MM.1S (cell line): ENCODE data around the gene HS6ST3.

Source experiments
- DNase-seq: peaks from one replicate; pipeline ENCODE4 v3.0.0-alpha.2; 2015
- H2AFZ ChIP-seq: fragments of 300-600 bp; sonication (generic); 2 replicates; pipeline ENCODE4 v1.6.0; 2016; ENCODE audit warnings: antibody characterized with exemption, low read length
- H3F3A ChIP-seq: fragments of 300-600 bp; sonication (generic); 2 replicates; pipeline ENCODE4 v1.6.1; 2016; ENCODE audit warnings: mild to moderate bottlenecking, antibody characterized with exemption, low read length, moderate library complexity, mixed read lengths; ENCODE audit not compliant: insufficient read depth
- H3K27ac ChIP-seq: fragments of 300-600 bp; sonication (generic); 2 replicates; pipeline ENCODE4 v1.5.1; 2016; ENCODE audit warnings: mild to moderate bottlenecking, low read length
- H3K27me3 ChIP-seq: fragments of 300-600 bp; sonication (generic); replicated peaks from 2 replicates; pipeline ENCODE4 v1.6.0; 2016; ENCODE audit warnings: low read length; ENCODE audit not compliant: insufficient read depth
- H3K36me3 ChIP-seq: fragments of 300-600 bp; sonication (generic); replicated peaks from 2 replicates; pipeline ENCODE4 v1.6.1; 2016; ENCODE audit warnings: mild to moderate bottlenecking, low read length, mixed read lengths; ENCODE audit not compliant: insufficient read depth
- H3K4me1 ChIP-seq: fragments of 300-600 bp; sonication (generic); 2 replicates; pipeline ENCODE4 v1.6.1; 2016; ENCODE audit warnings: low read length, mixed read lengths
- H3K4me2 ChIP-seq: fragments of 300-600 bp; sonication (generic); 2 replicates; pipeline ENCODE4 v1.6.0; 2016; ENCODE audit warnings: low read depth, low read length
- H3K4me3 ChIP-seq: fragments of 300-600 bp; sonication (generic); 2 replicates; pipeline ENCODE4 v1.5.1; 2016; ENCODE audit warnings: low read length, mixed read lengths
- H3K79me2 ChIP-seq: fragments of 300-600 bp; sonication (generic); 2 replicates; pipeline ENCODE4 v1.6.1; 2016; ENCODE audit warnings: mixed run types, low read length, mixed read lengths
- H3K9ac ChIP-seq: fragments of 300-600 bp; sonication (generic); 2 replicates; pipeline ENCODE4 v1.6.1; 2016; ENCODE audit warnings: low read length, mixed read lengths
- H3K9me2 ChIP-seq: fragments of 300-600 bp; sonication (generic); replicated peaks from 2 replicates; pipeline ENCODE4 v1.6.1; 2016; ENCODE audit warnings: mild to moderate bottlenecking, low read length, mixed read lengths; ENCODE audit not compliant: insufficient read depth
- H3K9me3 ChIP-seq: fragments of 300-600 bp; sonication (generic); replicated peaks from 2 replicates; pipeline ENCODE4 v1.6.1; 2016; ENCODE audit warnings: mild to moderate bottlenecking, low read length, mixed read lengths; ENCODE audit not compliant: insufficient read depth
- H4K20me1 ChIP-seq: fragments of 300-600 bp; sonication (generic); 2 replicates; pipeline ENCODE4 v1.6.1; 2016; ENCODE audit warnings: mild to moderate bottlenecking, low read length, moderate library complexity, mixed read lengths; ENCODE audit not compliant: insufficient read depth
- CTCF ChIP-seq: fragments of 300-600 bp; sonication (generic); IDR thresholded peaks from 2 replicates; pipeline ENCODE4 v1.5.1; 2016; ENCODE audit warnings: antibody characterized with exemption, low read length, mixed read lengths
- EZH2 ChIP-seq: fragments of 300-600 bp; sonication (generic); optimal IDR thresholded peaks from 2 replicates; pipeline ENCODE3; 2017; ENCODE audit warnings: low read depth, mild to moderate bottlenecking, antibody characterized with exemption, low read length, mixed read lengths
- EZH2phosphoT487 ChIP-seq: fragments of 300-600 bp; sonication (generic); IDR thresholded peaks from 2 replicates; pipeline ENCODE4 v1.6.1; 2018; ENCODE audit warnings: antibody characterized with exemption, low read length

HS6ST3 gene

GRCh38 chr13:96216543-96216942 lies 126.6 kb downstream of the HS6ST3 start:
- H4K20me1 ChIP-seq, result no peaks in the 10 kb centered on the region
- H3K4me1 ChIP-seq, result no peaks in the 10 kb centered on the region
- no peak overlapping the region for H3K4me2 ChIP-seq
- H3K27me3 ChIP-seq, result no peaks in the 10 kb centered on the region
- no peaks in the 10 kb centered on the region for H3F3A ChIP-seq
- H2AFZ ChIP-seq, result no peak overlapping the region
- H3K79me2 ChIP-seq, result no peaks in the 10 kb centered on the region
- no peak overlapping the region for H3K4me3 ChIP-seq
- no peak for DNase-seq
- no peaks in the 10 kb centered on the region for H3K9me2 ChIP-seq
- TF ChIP-seq EZH2phosphoT487 (no peak), EZH2 (no peak), CTCF (no peak)
- no peak overlapping the region for H3K27ac ChIP-seq
- H3K36me3 ChIP-seq, result no peaks in the 10 kb centered on the region
- H3K9ac ChIP-seq, result no peak overlapping the region
- H3K9me3 ChIP-seq, result no peaks in the 10 kb centered on the region

GRCh38 chr13:96218475-96218874 lies 128.6 kb downstream of the HS6ST3 start:
- Histone ChIP-seq H3K9me3 (no peaks in the 10 kb centered on the region), H3K79me2 (no peaks in the 10 kb centered on the region), H3K9me2 (no peaks in the 10 kb centered on the region), H3K4me1 (no peaks in the 10 kb centered on the region), H2AFZ (no peak overlapping the region), H3F3A (no peaks in the 10 kb centered on the region), H3K27ac (no peak overlapping the region), H3K4me2 (no peak overlapping the region), H3K36me3 (no peaks in the 10 kb centered on the region), H4K20me1 (no peaks in the 10 kb centered on the region), H3K27me3 (no peaks in the 10 kb centered on the region), H3K4me3 (no peak overlapping the region), H3K9ac (no peak overlapping the region)
- no peak for DNase-seq
- no peak for TF ChIP-seq EZH2
- no peak for TF ChIP-seq EZH2phosphoT487
- TF ChIP-seq CTCF, result no peak

DNA sequence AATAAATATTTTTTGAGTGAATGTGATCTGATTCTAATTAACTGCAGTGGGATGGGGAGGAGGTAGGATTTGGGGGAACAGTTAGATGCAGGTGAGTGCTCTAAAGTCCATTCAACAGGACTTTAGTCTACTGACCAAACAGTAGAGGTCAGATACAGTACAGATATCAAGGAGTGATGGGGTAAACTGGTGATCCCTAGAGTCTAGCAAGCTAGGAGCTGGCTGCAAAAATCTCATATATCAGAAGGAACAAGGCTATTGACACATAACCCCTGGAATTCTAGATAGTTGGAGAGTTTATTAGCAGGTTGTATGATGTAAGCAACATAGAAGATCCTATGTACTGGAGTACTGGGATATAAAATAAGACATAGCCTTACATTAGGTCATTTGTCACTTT lies 131.6 kb downstream of the HS6ST3 start:
- TF ChIP-seq EZH2phosphoT487 (no peak), EZH2 (no peak), CTCF (no peak)

More for the DNA sequence above, 131.6 kb downstream of the HS6ST3 start:
- Histone ChIP-seq H3K27me3 (no peaks in the 10 kb centered on the region), H3K4me1 (no peaks in the 10 kb centered on the region), H3F3A (no peaks in the 10 kb centered on the region), H3K9ac (no peak overlapping the region), H4K20me1 (no peaks in the 10 kb centered on the region), H3K9me3 (no peaks in the 10 kb centered on the region), H3K79me2 (no peaks in the 10 kb centered on the region), H3K4me3 (no peak overlapping the region), H3K27ac (no peak overlapping the region), H2AFZ (no peak overlapping the region), H3K4me2 (no peak overlapping the region), H3K9me2 (no peaks in the 10 kb centered on the region), H3K36me3 (no peaks in the 10 kb centered on the region)
- DNase-seq, result no peak
